Suprapubic skin (tissue), 4 donors: Measurements from ENCODE around the gene PPY.

Source experiments
- CTCF ChIP-seq, 2 donors: fragments of 200-600 bp in 1 of 2; fragments of 450-650 bp in 1 of 2; sonication (generic) in 1 of 2; IDR thresholded peaks; one replicate each; pipeline ENCODE4 v1.5.1; 2016 to 2019; ENCODE audit warnings: antibody characterized with exemption in 2 of 2, mild to moderate bottlenecking in 1 of 2, moderate library complexity in 1 of 2
- EP300 ChIP-seq: sonication (generic); formaldehyde crosslinking; IDR thresholded peaks from one replicate; pipeline ENCODE4 v1.6.1; 2017; ENCODE audit warnings: antibody characterized with exemption
- POLR2A ChIP-seq, 2 donors: fragments of 450-650 bp; IDR thresholded peaks; one replicate each; pipeline ENCODE4 v1.6.1; 2017; ENCODE audit warnings: antibody characterized with exemption in 2 of 2, mild to moderate bottlenecking in 2 of 2, moderate library complexity in 2 of 2
- POLR2AphosphoS5 ChIP-seq, 3 donors: sonication (generic); formaldehyde crosslinking; IDR thresholded peaks; one replicate each; pipeline ENCODE4 v1.6.1; 2017; ENCODE audit warnings: antibody characterized with exemption in 3 of 3

GRCh38 chr17:43949781-43950180, 7.5 kb upstream of the PPY start:
- TF ChIP-seq CTCF (IDR thresholded peaks at IDR 0.05) (no peak), POLR2A (IDR thresholded peaks at IDR 0.05) (no peak), EP300 (no peak), POLR2AphosphoS5 (IDR thresholded peaks at IDR 0.05) (no peak)
